IPS-18a (cell line): ENCODE results near the gene SCAP.

ENCODE experiments used
- H3K27ac ChIP-seq: one replicate; pipeline ENCODE4 v1.5.1; 2013; ENCODE audit warnings: low read length
- H3K27me3 ChIP-seq: one replicate; pipeline ENCODE4 v1.6.1; 2013; ENCODE audit warnings: mild to moderate bottlenecking, low read length; ENCODE audit not compliant: control insufficient read depth, insufficient read depth
- H3K36me3 ChIP-seq: one replicate; pipeline ENCODE4 v1.6.1; 2013; ENCODE audit warnings: low read depth, low read length; ENCODE audit not compliant: control insufficient read depth
- H3K4me1 ChIP-seq: one replicate; pipeline ENCODE4 v1.6.1; 2013; ENCODE audit warnings: low read depth, low read length; ENCODE audit not compliant: control insufficient read depth
- H3K4me3 ChIP-seq: one replicate; pipeline ENCODE4 v1.5.1; 2013; ENCODE audit warnings: low read length
- H3K9ac ChIP-seq: one replicate; pipeline ENCODE4 v1.6.1; 2013; ENCODE audit warnings: mild to moderate bottlenecking, low read length, moderate library complexity
- H3K9me3 ChIP-seq: one replicate; pipeline ENCODE4 v1.6.1; 2013; ENCODE audit warnings: low read depth, low read length; ENCODE audit not compliant: control insufficient read depth

The SCAP gene

DNA sequence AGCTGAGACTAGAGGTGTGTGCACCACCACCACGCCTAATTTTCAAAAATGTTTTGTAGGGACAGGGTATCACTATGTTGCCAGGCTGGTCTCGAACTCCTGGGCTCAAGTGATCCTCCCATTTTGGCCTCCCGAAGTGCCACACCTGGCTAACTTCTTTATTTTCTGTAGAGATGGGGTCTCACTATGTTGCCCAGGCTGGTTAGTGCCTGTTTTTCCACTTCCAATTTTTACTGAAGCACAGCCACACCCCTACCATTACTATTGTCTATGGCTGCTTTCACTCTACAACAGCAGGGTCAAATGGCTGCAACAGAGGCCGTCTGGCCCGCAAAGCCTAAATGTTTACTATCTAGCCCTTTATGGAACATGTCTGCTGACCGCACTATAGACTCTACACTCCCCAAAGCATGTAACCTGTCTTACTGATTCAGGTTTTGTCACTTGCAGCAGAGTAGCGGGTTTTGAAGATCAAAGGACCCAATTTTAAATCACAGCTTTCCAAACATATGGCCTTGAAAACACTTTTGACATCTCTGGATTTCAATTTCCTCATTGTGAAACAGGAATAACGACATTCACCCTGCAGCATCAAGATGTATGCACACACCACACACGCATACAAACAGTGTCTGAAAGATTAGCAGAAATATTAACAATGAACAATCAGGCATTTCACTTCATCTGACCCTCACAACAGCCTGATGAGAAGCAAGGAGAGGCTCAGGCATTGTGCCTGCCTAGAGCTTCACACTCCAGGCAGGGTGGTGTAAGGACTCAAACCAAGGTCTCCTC is 46.1 kb downstream of the SCAP start:
- Histone ChIP-seq H3K4me3 (no peak overlapping the region), H3K27ac (no peak overlapping the region), H3K4me1 (peaks cover 4% of the 10 kb centered on the region), H3K9me3 (no peaks in the 10 kb centered on the region), H3K9ac (no peak overlapping the region), H3K36me3 (peaks cover 56% of the 10 kb centered on the region), H3K27me3 (no peaks in the 10 kb centered on the region)

DNA sequence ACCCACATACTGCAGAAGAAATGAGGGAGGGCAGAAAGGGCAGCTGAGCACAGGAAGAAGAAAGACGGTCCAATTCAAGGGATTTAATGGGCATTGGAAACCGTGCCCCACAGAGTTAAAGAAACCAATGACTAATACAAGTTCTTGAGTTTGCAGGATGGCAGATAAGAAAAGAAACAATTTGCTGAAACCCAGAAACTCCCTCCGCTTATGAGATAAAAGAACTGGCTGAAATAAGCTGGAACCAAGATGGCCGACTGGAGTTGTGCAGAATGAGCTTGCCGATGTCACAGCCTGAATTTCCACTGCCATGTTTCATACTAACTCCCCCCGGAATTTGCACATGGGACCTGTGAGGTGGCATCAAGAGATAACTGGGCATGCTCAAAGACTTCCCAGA is 47.1 kb downstream of the SCAP start:
- Histone ChIP-seq H3K9me3 (no peaks in the 10 kb centered on the region), H3K4me1 (peaks cover 4% of the 10 kb centered on the region), H3K27ac (no peak overlapping the region), H3K4me3 (no peak overlapping the region), H3K36me3 (peaks cover 51% of the 10 kb centered on the region), H3K27me3 (no peaks in the 10 kb centered on the region), H3K9ac (no peak overlapping the region)

DNA sequence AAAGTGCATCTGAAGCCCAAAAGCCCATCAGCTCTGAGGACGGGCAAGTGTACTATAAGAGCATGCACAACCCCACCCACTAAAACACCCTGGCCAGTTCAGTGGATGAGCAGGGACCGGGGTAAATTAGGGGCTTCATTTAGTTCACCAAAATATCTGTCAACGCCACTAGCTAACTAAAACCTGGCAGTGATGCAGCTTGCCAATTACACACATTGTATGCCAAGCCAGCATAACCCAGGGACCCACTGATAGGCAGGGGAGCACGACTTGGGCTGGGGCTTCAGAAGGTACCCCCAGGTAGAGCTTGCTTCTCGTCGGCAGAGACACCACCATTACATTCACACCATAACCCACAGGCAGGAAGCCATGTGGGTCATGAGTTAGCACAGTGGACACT is 47.9 kb downstream of the SCAP start:
- Histone ChIP-seq H3K4me3 (no peak overlapping the region), H3K27ac (no peak overlapping the region), H3K9me3 (no peaks in the 10 kb centered on the region), H3K36me3 (peaks cover 44% of the 10 kb centered on the region), H3K4me1 (peaks cover under 1% of the 10 kb centered on the region), H3K9ac (no peak overlapping the region), H3K27me3 (no peaks in the 10 kb centered on the region)

DNA sequence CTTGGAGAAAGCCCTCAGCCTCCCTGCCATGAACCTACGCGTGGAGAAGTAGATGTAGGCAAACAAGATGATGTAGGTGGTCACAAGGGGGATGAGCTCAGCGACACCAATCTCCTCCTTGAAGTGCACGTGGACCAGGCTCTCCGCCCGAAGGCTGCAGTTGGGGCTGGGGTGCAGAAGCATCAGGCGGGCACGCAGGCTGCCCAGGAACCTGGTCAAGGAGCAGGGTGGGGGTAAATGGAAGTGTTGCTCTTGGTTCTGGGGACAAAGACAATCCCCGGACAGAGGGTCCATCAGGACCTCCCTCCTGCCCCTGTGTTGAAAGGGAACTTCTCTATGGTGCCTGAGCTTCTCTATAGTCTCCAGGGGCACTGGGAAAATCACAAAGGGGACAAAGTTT is 49.8 kb downstream of the SCAP start:
- peaks cover 34% of the 10 kb centered on the region for H3K36me3 ChIP-seq

DNA sequence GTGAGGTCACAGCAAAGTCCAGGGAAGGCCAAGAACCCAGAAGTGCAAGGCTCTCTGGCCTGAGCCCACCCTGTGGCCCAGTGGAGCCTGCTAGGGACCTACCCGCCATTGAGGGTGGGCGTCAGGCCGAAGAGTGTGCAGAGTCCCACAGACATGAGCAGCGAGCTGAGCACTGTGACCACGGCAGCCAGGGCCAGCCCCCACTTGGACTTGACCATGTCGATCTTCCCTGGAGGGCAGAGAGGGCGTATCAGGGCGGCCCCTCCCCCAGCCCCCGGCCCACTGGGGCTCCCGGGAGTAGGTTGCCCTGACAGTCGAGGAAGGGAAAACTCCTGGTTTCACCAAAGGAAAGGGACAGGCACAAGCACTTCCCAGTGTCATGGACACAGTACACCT is 50.4 kb downstream of the SCAP start:
- Histone ChIP-seq H3K4me1 (peaks cover 4% of the 10 kb centered on the region), H3K27ac (no peak overlapping the region), H3K36me3 (peaks cover 31% of the 10 kb centered on the region), H3K4me3 (no peak overlapping the region), H3K9me3 (no peaks in the 10 kb centered on the region), H3K27me3 (no peaks in the 10 kb centered on the region), H3K9ac (no peak overlapping the region)

More for the DNA sequence above, 49.8 kb downstream of the SCAP start:
- H3K27ac ChIP-seq = no peak overlapping the region
- peaks cover 4% of the 10 kb centered on the region for H3K4me1 ChIP-seq
- H3K9me3 ChIP-seq = no peaks in the 10 kb centered on the region
- no peak overlapping the region for H3K9ac ChIP-seq
- no peaks in the 10 kb centered on the region for H3K27me3 ChIP-seq
- no peak overlapping the region for H3K4me3 ChIP-seq

DNA sequence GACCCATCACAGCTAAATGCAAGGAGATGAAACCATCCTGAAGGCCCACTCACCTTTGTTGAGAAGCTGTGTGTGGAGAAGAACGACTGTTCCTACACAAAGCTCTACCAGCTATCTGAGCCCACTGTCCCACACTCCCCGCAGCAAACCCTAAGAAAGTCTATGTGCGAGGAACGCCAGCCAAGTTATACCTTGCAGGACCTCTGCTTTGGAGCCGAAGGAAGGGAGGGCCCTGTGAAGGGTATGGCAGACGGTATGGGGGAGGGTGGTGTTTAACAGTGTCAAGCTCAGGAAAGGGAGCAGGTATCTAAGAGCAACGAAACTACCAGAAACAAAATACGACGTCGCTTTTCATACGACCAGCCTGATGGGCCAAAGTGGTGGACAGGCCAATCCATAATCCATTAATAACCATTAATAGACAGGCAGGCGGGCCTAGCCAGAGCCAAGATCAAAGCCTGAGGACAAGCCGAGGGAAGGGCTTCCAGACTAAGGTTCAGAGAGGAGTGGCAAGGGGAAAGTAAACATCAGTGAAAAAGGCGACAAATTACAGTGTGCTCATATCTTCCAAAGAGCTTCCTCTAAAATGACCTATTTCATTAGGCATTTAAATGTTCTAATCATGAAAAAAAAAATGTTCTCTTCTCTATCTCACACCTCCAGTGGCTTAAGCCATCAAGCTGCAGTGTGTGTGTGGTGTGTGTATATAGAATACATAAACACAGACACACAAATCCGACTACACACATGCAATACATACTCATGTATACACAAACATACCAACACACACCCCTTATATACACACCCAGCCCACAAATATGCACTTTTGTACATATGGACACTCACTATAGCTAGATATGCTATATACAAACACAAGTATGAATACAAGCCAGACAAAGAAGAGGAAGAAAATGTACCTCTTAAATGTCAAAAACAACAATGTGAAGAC is 51.0 kb downstream of the SCAP start:
- H3K4me1 ChIP-seq = peaks cover 4% of the 10 kb centered on the region
- H3K27ac ChIP-seq = no peak overlapping the region
- H3K9me3 ChIP-seq = no peaks in the 10 kb centered on the region
- no peaks in the 10 kb centered on the region for H3K27me3 ChIP-seq
- H3K4me3 ChIP-seq = no peak overlapping the region
- no peak overlapping the region for H3K9ac ChIP-seq
- peaks cover 32% of the 10 kb centered on the region for H3K36me3 ChIP-seq

DNA sequence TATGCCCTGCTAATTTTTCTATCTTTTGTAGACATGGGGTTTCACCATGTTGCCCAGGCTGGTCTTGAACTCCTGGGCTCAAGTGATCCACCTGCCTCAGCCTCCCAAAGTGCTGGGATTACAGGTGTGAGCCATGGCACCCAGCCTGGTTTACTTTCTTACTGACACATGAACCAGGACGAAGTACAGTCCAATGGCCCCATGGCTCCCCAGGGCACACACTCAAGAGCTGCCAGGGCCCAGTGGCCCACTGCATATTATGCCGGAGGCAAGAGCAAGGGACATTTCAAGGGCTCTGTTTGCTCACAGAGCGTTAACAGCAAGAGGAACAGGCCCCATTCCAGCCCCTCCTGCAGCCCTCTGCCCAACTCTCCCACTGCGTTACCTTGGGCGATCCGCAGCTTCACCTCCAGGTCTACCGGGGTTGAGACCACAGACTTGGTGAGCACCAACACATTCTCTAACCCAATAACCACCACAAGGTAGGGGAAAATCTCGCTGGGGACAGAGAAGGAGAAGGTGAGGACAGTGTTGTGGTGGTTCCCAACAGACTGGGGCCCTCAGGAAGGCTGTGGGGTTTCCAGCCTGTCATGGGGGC is 52.1 kb downstream of the SCAP start:
- Histone ChIP-seq H3K9ac (no peak overlapping the region), H3K4me1 (peaks cover 4% of the 10 kb centered on the region), H3K4me3 (no peak overlapping the region), H3K36me3 (peaks cover 39% of the 10 kb centered on the region), H3K27ac (no peak overlapping the region), H3K9me3 (no peaks in the 10 kb centered on the region), H3K27me3 (no peaks in the 10 kb centered on the region)

DNA sequence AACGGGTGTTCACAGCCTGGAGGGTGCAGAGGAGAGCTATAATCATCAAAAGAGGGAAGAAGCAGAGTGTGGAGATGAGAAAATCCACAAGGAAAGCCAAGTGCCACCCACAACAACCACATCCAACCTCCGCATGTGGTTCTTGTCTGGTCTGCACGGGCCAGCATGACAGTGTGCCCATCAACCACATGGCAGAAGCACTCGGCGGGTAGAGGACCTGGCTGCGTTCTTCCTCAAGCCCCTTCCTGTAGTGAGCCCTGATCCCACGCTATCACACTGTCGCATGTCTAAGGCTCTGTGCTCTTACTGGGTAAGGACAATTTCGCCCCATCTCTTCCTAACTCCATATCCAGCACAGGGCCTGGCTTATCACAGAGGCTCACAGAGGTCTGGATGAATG is 53.0 kb downstream of the SCAP start:
- peaks cover 4% of the 10 kb centered on the region for H3K4me1 ChIP-seq
- H3K27ac ChIP-seq = no peak overlapping the region
- H3K36me3 ChIP-seq = peaks cover 30% of the 10 kb centered on the region
- H3K9ac ChIP-seq = no peak overlapping the region
- no peak overlapping the region for H3K4me3 ChIP-seq
- H3K27me3 ChIP-seq = no peaks in the 10 kb centered on the region
- no peaks in the 10 kb centered on the region for H3K9me3 ChIP-seq

DNA sequence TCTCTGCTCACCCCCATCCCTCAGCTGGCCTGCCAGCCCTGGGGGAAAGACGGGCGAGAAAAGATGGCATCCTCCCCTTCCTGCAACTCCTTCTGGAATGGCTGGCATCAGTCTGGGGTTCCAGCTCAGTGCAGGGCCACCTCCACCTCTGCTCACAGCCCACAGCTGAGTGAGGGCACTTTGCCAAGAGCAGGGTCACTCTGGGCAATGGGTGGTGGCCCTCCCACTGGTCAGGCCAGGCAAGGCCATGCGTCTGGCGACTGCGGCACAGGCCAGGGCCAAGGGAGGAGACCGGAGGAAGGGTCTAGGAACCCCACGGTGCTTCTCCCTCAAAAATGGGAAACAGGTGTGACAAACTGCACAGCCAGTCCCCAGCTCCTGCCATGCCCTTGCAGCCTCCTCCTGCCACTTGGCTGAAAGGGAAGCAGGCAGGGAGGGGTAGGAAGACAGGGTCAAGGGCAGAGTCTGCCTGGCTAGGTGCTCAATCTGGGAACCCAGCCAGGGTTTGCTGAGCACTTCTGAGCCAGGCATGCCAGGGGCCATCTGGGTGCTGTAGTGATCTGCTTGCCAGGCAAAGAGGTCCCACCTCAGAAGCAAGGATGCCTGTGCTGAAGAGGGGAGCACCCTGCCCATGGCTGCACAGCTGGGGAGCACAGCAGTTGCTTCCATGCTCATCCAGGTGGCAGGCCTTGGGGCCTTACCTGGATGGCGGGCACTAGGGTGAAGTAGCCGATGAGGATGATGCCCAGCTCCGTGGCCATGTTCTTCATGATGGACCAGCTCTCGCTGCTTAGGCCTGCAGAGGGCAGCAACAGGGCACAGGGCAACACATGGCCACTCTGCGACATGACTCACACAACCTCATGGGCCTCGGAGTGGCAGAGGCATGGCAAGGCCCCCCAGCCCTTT is 53.7 kb downstream of the SCAP start:
- Histone ChIP-seq H3K9me3 (no peaks in the 10 kb centered on the region), H3K36me3 (peaks cover 25% of the 10 kb centered on the region), H3K27ac (no peak overlapping the region), H3K27me3 (no peaks in the 10 kb centered on the region), H3K4me1 (peaks cover 4% of the 10 kb centered on the region), H3K9ac (no peak overlapping the region), H3K4me3 (no peak overlapping the region)

DNA sequence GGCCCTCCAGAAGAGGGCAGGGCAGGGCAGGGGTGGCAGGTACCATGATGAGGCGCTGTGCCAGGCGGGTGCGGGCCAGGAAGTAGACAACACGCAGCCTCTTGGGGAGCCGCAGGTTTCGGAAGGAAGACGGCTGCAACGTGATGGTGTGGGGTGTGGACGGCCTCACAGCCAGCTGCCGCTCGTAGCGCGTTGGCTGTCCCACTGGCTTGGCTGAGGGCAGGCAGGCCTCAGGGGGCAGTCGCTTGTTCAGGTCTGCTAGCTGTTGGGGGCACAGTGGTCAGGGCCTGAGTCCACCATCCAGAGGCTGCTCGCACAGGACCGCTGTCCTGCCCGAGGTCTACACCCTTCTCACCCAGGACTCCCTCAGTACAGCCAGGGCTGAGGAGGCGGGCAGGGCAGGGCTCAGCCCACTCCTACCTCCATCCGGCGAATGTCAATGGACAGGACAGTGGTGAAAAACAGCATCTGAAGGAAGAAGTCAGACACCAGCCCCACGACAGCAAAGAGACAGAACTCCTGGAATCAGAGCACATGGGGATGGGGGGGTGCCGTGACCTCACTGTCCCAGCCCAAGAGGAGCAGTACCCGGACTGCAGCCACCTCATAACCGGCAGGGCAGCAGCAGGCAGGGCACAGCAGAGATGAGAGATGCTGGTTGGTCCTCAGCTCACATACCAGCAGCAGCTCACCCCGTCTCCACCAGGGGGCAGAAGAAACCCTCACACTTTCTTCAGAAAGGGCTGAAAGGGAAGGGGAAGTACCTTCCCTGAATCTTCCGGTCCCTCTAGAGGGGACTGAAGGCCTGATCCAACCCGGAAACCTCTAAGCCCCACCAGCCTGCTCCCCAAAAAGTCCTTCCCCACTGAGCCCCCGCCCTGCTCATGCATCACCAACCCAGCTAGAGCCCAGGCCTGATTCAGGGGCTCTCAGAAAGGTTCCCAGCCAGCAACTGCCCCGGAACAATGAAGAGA is 54.9 kb downstream of the SCAP start:
- H3K4me3 ChIP-seq = no peak overlapping the region

More for the DNA sequence above, 54.9 kb downstream of the SCAP start:
- Histone ChIP-seq H3K9ac (no peak overlapping the region), H3K36me3 (peaks cover 23% of the 10 kb centered on the region), H3K27ac (no peak overlapping the region), H3K27me3 (no peaks in the 10 kb centered on the region), H3K4me1 (peaks cover 4% of the 10 kb centered on the region), H3K9me3 (no peaks in the 10 kb centered on the region)
